ENCODE data around the gene RASSF1. TPM values are rescaled to one million over a fixed set of nuclear protein-coding genes. Genes with fewer than 3 reads are reported as not detected.
"Not testable (repeated sequence)": the region's sequence is repeated elsewhere in the genome, so short reads cannot be mapped to it uniquely, and the experiment has no call there.

The RASSF1 gene
- total RNA-seq, 2 experiments from 2014 or later: 37.5 to 38.5 TPM

- DNase-seq: no peak
- H3K36me3 Mint-ChIP-seq (ENCODE audit: low read depth): peaks cover 13% of the 10 kb centered on the region
- no peaks in the 10 kb centered on the region for H3K9me3 Mint-ChIP-seq
- H3K27ac Mint-ChIP-seq: no peak overlapping the region
- H3K27me3 Mint-ChIP-seq (ENCODE audit: low read depth): no peaks in the 10 kb centered on the region
- peaks cover 35% of the 10 kb centered on the region for H3K4me1 Mint-ChIP-seq (ENCODE audit: low read depth)
- CTCF ChIA-PET: interaction anchor here (1.5 kb wide), 1 partner anchor 20 kb away, joined by 4 read pairs; no protein-coding TSS in a partner anchor
- intact Hi-C loops (cut with micrococcal nuclease): no loop called here
- H3K4me3 Mint-ChIP-seq: no peak overlapping the region
Observed at GRCh38 chr3:50294492-50295403, 45.9 kb downstream of the RASSF1 start.

GRCh38 chr3:50294089-50294488 is 46.5 kb downstream of the RASSF1 start:
- Mint-ChIP-seq H3K9me3 (no peaks in the 10 kb centered on the region), H3K27ac (no peak overlapping the region), H3K4me3 (no peak overlapping the region), H3K27me3 (ENCODE audit: low read depth) (no peaks in the 10 kb centered on the region), H3K36me3 (ENCODE audit: low read depth) (peaks cover 18% of the 10 kb centered on the region), H3K4me1 (ENCODE audit: low read depth) (peaks cover 36% of the 10 kb centered on the region)
- CTCF ChIA-PET: interaction anchor here (1.5 kb wide), 1 partner anchor 19 kb away, joined by 4 read pairs; no protein-coding TSS in a partner anchor
- no peak for DNase-seq
- intact Hi-C loops (cut with micrococcal nuclease): no loop called here

GRCh38 chr3:50293079-50293801 is 47.4 kb downstream of the RASSF1 start:
- Mint-ChIP-seq H3K27ac (peak overlapping the region; percentile 88), H3K36me3 (ENCODE audit: low read depth) (peaks cover 21% of the 10 kb centered on the region), H3K27me3 (ENCODE audit: low read depth) (no peaks in the 10 kb centered on the region), H3K4me3 (peak overlapping the region; percentile 91), H3K9me3 (no peaks in the 10 kb centered on the region), H3K4me1 (ENCODE audit: low read depth) (peaks cover 31% of the 10 kb centered on the region)
- no peak for DNase-seq
- CTCF ChIA-PET: interaction anchor here (1.5 to 2.8 kb wide), 3 partner anchors 18 to 46 kb away, joined by 4 to 13 read pairs (median 11); no protein-coding TSS in a partner anchor
- intact Hi-C loops (cut with micrococcal nuclease): no loop called here

GRCh38 chr3:50292159-50293078 is 48.2 kb downstream of the RASSF1 start, which contains the start of gene IFRD2:
Gene IFRD2, minus strand, starts transcription at chr3:50292429. Its CDS starts 155 bp downstream, at chr3:50292274.
- intact Hi-C loops (cut with micrococcal nuclease): loop anchor here (1.0 kb wide), 8 partner anchors 29 to 506 kb away; partner anchors contain the start of genes CYB561D2, IP6K1, NPRL2 and RBM6
- peaks cover 27% of the 10 kb centered on the region for H3K36me3 Mint-ChIP-seq (ENCODE audit: low read depth)
- peak within 1 kb of the TSS; percentile 88 for H3K27ac Mint-ChIP-seq
- peak within 1 kb of the TSS; percentile 91 for H3K4me3 Mint-ChIP-seq
- CTCF ChIA-PET: interaction anchor here (0.9 to 2.8 kb wide), 5 partner anchors 16 to 66 kb away, joined by 4 to 13 read pairs (median 8); no protein-coding TSS in a partner anchor
- H3K4me1 Mint-ChIP-seq (ENCODE audit: low read depth): peaks cover 24% of the 10 kb centered on the region
- peak; percentile 98 for DNase-seq
- H3K9me3 Mint-ChIP-seq: no peaks in the 10 kb centered on the region
- H3K27me3 Mint-ChIP-seq (ENCODE audit: low read depth): no peaks in the 10 kb centered on the region

- Mint-ChIP-seq H3K9me3 (no peaks in the 10 kb centered on the region), H3K4me3 (peak overlapping the region; percentile 91), H3K4me1 (ENCODE audit: low read depth) (peaks cover 24% of the 10 kb centered on the region), H3K36me3 (ENCODE audit: low read depth) (peaks cover 27% of the 10 kb centered on the region), H3K27me3 (ENCODE audit: low read depth) (no peaks in the 10 kb centered on the region), H3K27ac (no peak overlapping the region)
- intact Hi-C loops (cut with micrococcal nuclease): no loop called here
- CTCF ChIA-PET: interaction anchor here (2.3 kb wide), 1 partner anchor 64 kb away, joined by 8 read pairs; no protein-coding TSS in a partner anchor
- no peak for DNase-seq
Observed at GRCh38 chr3:50290161-50290641, 50.4 kb downstream of the RASSF1 start.

GRCh38 chr3:50289130-50289529 is 51.5 kb downstream of the RASSF1 start:
- no peaks in the 10 kb centered on the region for H3K27me3 Mint-ChIP-seq (ENCODE audit: low read depth)
- CTCF ChIA-PET: interaction anchor here (0.8 to 2.3 kb wide), 2 partner anchors 63 to 260 kb away, joined by 3 to 8 read pairs; no protein-coding TSS in a partner anchor
- intact Hi-C loops (cut with micrococcal nuclease): no loop called here
- peak overlapping the region; percentile 12 for H3K4me3 Mint-ChIP-seq
- H3K9me3 Mint-ChIP-seq: no peaks in the 10 kb centered on the region
- H3K4me1 Mint-ChIP-seq (ENCODE audit: low read depth): peaks cover 24% of the 10 kb centered on the region
- DNase-seq: no peak
- H3K36me3 Mint-ChIP-seq (ENCODE audit: low read depth): peaks cover 30% of the 10 kb centered on the region
- no peak overlapping the region for H3K27ac Mint-ChIP-seq

- DNase-seq: no peak
- Mint-ChIP-seq H3K27ac (no peak overlapping the region), H3K9me3 (no peaks in the 10 kb centered on the region), H3K27me3 (ENCODE audit: low read depth) (no peaks in the 10 kb centered on the region), H3K36me3 (ENCODE audit: low read depth) (peaks cover 30% of the 10 kb centered on the region), H3K4me1 (ENCODE audit: low read depth) (peaks cover 24% of the 10 kb centered on the region), H3K4me3 (no peak overlapping the region)
- intact Hi-C loops (cut with micrococcal nuclease): no loop called here
- CTCF ChIA-PET: interaction anchor here (0.8 to 2.3 kb wide), 2 partner anchors 62 to 261 kb away, joined by 3 to 8 read pairs; no protein-coding TSS in a partner anchor
Observed at GRCh38 chr3:50288387-50289007, 52.1 kb downstream of the RASSF1 start.

- CTCF ChIA-PET: no interaction called here
- intact Hi-C loops (cut with micrococcal nuclease): no loop called here
- DNase-seq: no peak
- no peak overlapping the region for H3K27ac Mint-ChIP-seq
- H3K4me1 Mint-ChIP-seq (ENCODE audit: low read depth): peaks cover 17% of the 10 kb centered on the region
- H3K9me3 Mint-ChIP-seq: no peaks in the 10 kb centered on the region
- no peak overlapping the region for H3K4me3 Mint-ChIP-seq
- H3K27me3 Mint-ChIP-seq (ENCODE audit: low read depth): no peaks in the 10 kb centered on the region
- H3K36me3 Mint-ChIP-seq (ENCODE audit: low read depth): peaks cover 30% of the 10 kb centered on the region
Observed at GRCh38 chr3:50287262-50287661, 53.4 kb downstream of the RASSF1 start.

- intact Hi-C loops (cut with micrococcal nuclease): no loop called here
- Mint-ChIP-seq H3K4me3 (no peak overlapping the region), H3K4me1 (ENCODE audit: low read depth) (peaks cover 17% of the 10 kb centered on the region), H3K9me3 (no peaks in the 10 kb centered on the region), H3K36me3 (ENCODE audit: low read depth) (peaks cover 30% of the 10 kb centered on the region), H3K27ac (no peak overlapping the region), H3K27me3 (ENCODE audit: low read depth) (no peaks in the 10 kb centered on the region)
- DNase-seq: no peak
- CTCF ChIA-PET: no interaction called here
Observed at GRCh38 chr3:50286322-50287227, 54.1 kb downstream of the RASSF1 start.

- H3K36me3 Mint-ChIP-seq (ENCODE audit: low read depth): peaks cover 13% of the 10 kb centered on the region
- H3K4me1 Mint-ChIP-seq (ENCODE audit: low read depth); H3K9me3 Mint-ChIP-seq; H3K27me3 Mint-ChIP-seq (ENCODE audit: low read depth); DNase-seq; H3K27ac Mint-ChIP-seq; intact Hi-C loops (cut with micrococcal nuclease); H3K4me3 Mint-ChIP-seq: not testable (repeated sequence)
- CTCF ChIA-PET: interaction anchor here (0.7 to 1.9 kb wide), 2 partner anchors 9 to 12 kb away, joined by 3 to 6 read pairs; no protein-coding TSS in a partner anchor
Observed at GRCh38 chr3:50284121-50284520, 56.5 kb downstream of the RASSF1 start.
